OCI-LY1 (cell line): Measurements from ENCODE around the gene MARCKSL1.

Source experiments
- EZH2 ChIP-seq: fragments of 200-600 bp; sonication (generic), shearing (Covaris generic); IDR thresholded peaks from 2 replicates; pipeline ENCODE4 v1.8.0; 2017; ENCODE audit warnings: borderline replicate concordance, mixed run types, mild to moderate bottlenecking, antibody characterized with exemption, low read length, moderate library complexity, mixed read lengths
- TF ChIP-seq, protein P1 (sequence below): fragments of 200-600 bp; sonication (generic), shearing (Covaris generic); IDR thresholded peaks from 2 replicates; pipeline ENCODE4 v1.5.1; 2017; ENCODE audit warnings: mild to moderate bottlenecking, antibody characterized with exemption, low read length, moderate library complexity, mixed read lengths

GRCh38 chr1:32364836-32365235, 28.8 kb upstream of the MARCKSL1 start:
- TF ChIP-seq, protein P1, sequence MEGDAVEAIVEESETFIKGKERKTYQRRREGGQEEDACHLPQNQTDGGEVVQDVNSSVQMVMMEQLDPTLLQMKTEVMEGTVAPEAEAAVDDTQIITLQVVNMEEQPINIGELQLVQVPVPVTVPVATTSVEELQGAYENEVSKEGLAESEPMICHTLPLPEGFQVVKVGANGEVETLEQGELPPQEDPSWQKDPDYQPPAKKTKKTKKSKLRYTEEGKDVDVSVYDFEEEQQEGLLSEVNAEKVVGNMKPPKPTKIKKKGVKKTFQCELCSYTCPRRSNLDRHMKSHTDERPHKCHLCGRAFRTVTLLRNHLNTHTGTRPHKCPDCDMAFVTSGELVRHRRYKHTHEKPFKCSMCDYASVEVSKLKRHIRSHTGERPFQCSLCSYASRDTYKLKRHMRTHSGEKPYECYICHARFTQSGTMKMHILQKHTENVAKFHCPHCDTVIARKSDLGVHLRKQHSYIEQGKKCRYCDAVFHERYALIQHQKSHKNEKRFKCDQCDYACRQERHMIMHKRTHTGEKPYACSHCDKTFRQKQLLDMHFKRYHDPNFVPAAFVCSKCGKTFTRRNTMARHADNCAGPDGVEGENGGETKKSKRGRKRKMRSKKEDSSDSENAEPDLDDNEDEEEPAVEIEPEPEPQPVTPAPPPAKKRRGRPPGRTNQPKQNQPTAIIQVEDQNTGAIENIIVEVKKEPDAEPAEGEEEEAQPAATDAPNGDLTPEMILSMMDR: no peak
- TF ChIP-seq EZH2: no peak
